Activated CD8-positive, alpha-beta memory T cell treated with anti-CD3 and anti-CD28 coated beads for 36 hours (primary cell): ENCODE measurements around the gene UTP25. TPM values are rescaled to one million over a fixed set of nuclear protein-coding genes. Genes with fewer than 3 reads are reported as not detected.

ENCODE experiments used
- CTCF ChIA-PET: fragments of 350-600 bp; sonication (Branson Sonifier 250); formaldehyde crosslinking; loops from one replicate; lab custom pipeline; 2021; ENCODE audit warnings: antibody characterized with exemption; lab: Charles Lee
- POLR2A ChIA-PET: fragments of 350-600 bp; sonication (Branson Sonifier 250); formaldehyde crosslinking; loops from one replicate; lab custom pipeline; 2021; ENCODE audit warnings: antibody characterized with exemption; lab: Charles Lee
- total RNA-seq, 2 experiments: library from RNA; stranded (reverse); gene quantifications; one replicate each; pipeline ENCODE4 v1.2.3, GENCODE V29; 2021

Gene UTP25
- total RNA-seq, 2 experiments from 2014 or later = 14.8 to 15.3 TPM

- POLR2A ChIA-PET = interaction anchor here (1.2 kb wide), 1 partner anchor 110 kb away, joined by 4 read pairs; no protein-coding TSS in a partner anchor
- CTCF ChIA-PET = interaction anchor here (0.5 to 1.6 kb wide), 7 partner anchors 10 to 133 kb away, joined by 3 to 14 read pairs (median 3); no protein-coding TSS in a partner anchor
Observed at GRCh38 chr1:209860293-209860881, 32.6 kb downstream of the UTP25 start.

- POLR2A ChIA-PET = no interaction called here
- CTCF ChIA-PET = interaction anchor here (1.3 to 1.6 kb wide), 2 partner anchors 9 to 11 kb away, joined by 3 to 14 read pairs; no protein-coding TSS in a partner anchor
Observed at GRCh38 chr1:209861242-209861641, 33.5 kb downstream of the UTP25 start.

GRCh38 chr1:209862391-209863356, 34.9 kb downstream of the UTP25 start:
- ChIA-PET POLR2A (no interaction called here), CTCF (interaction anchor here (1.2 kb wide), 1 partner anchor 126 kb away, joined by 4 read pairs; no protein-coding TSS in a partner anchor)

GRCh38 chr1:209863766-209864485, 36.2 kb downstream of the UTP25 start:
- CTCF ChIA-PET = interaction anchor here (0.5 to 1.2 kb wide), 3 partner anchors 11 to 536 kb away, joined by 3 to 4 read pairs (median 3); no protein-coding TSS in a partner anchor
- POLR2A ChIA-PET = no interaction called here

- POLR2A ChIA-PET = no interaction called here
- CTCF ChIA-PET = no interaction called here
Observed at GRCh38 chr1:209866201-209866600, 38.4 kb downstream of the UTP25 start.

GRCh38 chr1:209869291-209870149, 41.7 kb downstream of the UTP25 start:
- ChIA-PET POLR2A (no interaction called here), CTCF (interaction anchor here (1.1 to 3.1 kb wide), 2 partner anchors 9 to 434 kb away, joined by 3 to 14 read pairs; no protein-coding TSS in a partner anchor)

GRCh38 chr1:209870151-209870831, 42.5 kb downstream of the UTP25 start:
- CTCF ChIA-PET = interaction anchor here (1.1 to 3.1 kb wide), 2 partner anchors 10 to 433 kb away, joined by 3 to 14 read pairs; no protein-coding TSS in a partner anchor
- POLR2A ChIA-PET = no interaction called here

- ChIA-PET POLR2A (no interaction called here), CTCF (interaction anchor here (3.1 kb wide), 1 partner anchor 10 kb away, joined by 14 read pairs; no protein-coding TSS in a partner anchor)
Observed at GRCh38 chr1:209871006-209871405, 43.2 kb downstream of the UTP25 start.

GRCh38 chr1:209871430-209871829, 43.7 kb downstream of the UTP25 start:
- ChIA-PET POLR2A (no interaction called here), CTCF (interaction anchor here (3.1 kb wide), 1 partner anchor 11 kb away, joined by 14 read pairs; no protein-coding TSS in a partner anchor)

- ChIA-PET POLR2A (no interaction called here), CTCF (no interaction called here)
Observed at GRCh38 chr1:209873067-209873799, 45.5 kb downstream of the UTP25 start.

GRCh38 chr1:209875515-209875914, 47.7 kb downstream of the UTP25 start:
- CTCF ChIA-PET = no interaction called here

GRCh38 chr1:209876078-209876800, 48.5 kb downstream of the UTP25 start:
- ChIA-PET CTCF (no interaction called here), POLR2A (no interaction called here)

More at GRCh38 chr1:209875515-209875914, 47.7 kb downstream of the UTP25 start:
- POLR2A ChIA-PET = no interaction called here

- POLR2A ChIA-PET = no interaction called here
Observed at GRCh38 chr1:209877087-209877764, 49.5 kb downstream of the UTP25 start.

GRCh38 chr1:209878964-209879363, 51.2 kb downstream of the UTP25 start:
- ChIA-PET POLR2A (no interaction called here), CTCF (interaction anchor here (0.7 kb wide), 1 partner anchor 19 kb away, joined by 3 read pairs; no protein-coding TSS in a partner anchor)

More at GRCh38 chr1:209877087-209877764, 49.5 kb downstream of the UTP25 start:
- CTCF ChIA-PET = no interaction called here

- ChIA-PET POLR2A (interaction anchor here (0.6 kb wide), 1 partner anchor 35 kb away, joined by 5 read pairs; no protein-coding TSS in a partner anchor), CTCF (interaction anchor here (0.6 kb wide), 1 partner anchor 21 kb away, joined by 3 read pairs; no protein-coding TSS in a partner anchor)
Observed at GRCh38 chr1:209879539-209879938, 51.8 kb downstream of the UTP25 start.
